Activated T-cell treated with anti-CD3 and anti-CD28 coated beads, Interleukin-2, amount 50 U/mL, for 72 hours (primary cell): ENCODE results near the gene ATG10. TPM values are rescaled to one million over a fixed set of nuclear protein-coding genes. Genes with fewer than 3 reads are reported as not detected.
A peak's percentile ranks its signal among the peaks of the same experiment; 100 is the strongest.

Experiments
- ATAC-seq, 2 donors: fragments of 150-1000 bp; cut with Tn5 transposase; replicated peaks in 1 of 2; 2 replicates each; pipeline ENCODE4 v1.10.0; 2021; ENCODE audit warnings: moderate library complexity in 2 of 2, mild to moderate bottlenecking in 1 of 2
- DNase-seq, 2 donors: peaks; one replicate each; pipeline ENCODE4 v3.0.0; 2021 to 2022; ENCODE audit warnings: mixed read lengths in 1 of 2
- H3K27ac Mint-ChIP-seq: one replicate; pipeline ENCODE4 v1.8.0; 2022; ENCODE audit warnings: mild to moderate bottlenecking, moderate library complexity, mixed read lengths
- H3K27me3 Mint-ChIP-seq: one replicate; pipeline ENCODE4 v1.8.0; 2022; ENCODE audit warnings: low read depth, mixed read lengths
- H3K36me3 Mint-ChIP-seq, 2 donors: one replicate each; pipeline ENCODE4 v1.8.0; 2022; ENCODE audit warnings: mixed read lengths in 2 of 2, mild to moderate bottlenecking in 1 of 2; ENCODE audit not compliant: insufficient read depth in 2 of 2
- H3K4me1 Mint-ChIP-seq: one replicate; pipeline ENCODE4 v1.8.0; 2022; ENCODE audit warnings: low read depth, mixed read lengths
- H3K4me3 Mint-ChIP-seq, 2 donors: one replicate each; pipeline ENCODE4 v1.8.0; 2022; ENCODE audit warnings: mild to moderate bottlenecking in 2 of 2, mixed read lengths in 2 of 2, moderate library complexity in 2 of 2
- H3K9me3 Mint-ChIP-seq, 2 donors: one replicate each; pipeline ENCODE4 v1.8.0; 2022; ENCODE audit warnings: mixed read lengths in 2 of 2
- total RNA-seq, 2 donors: library from RNA; stranded (reverse); gene quantifications; one replicate each; pipeline ENCODE4 v1.2.3, GENCODE V29; 2022

The ATG10 gene
- total RNA-seq, 2 donors from 2014 or later: 8.5 to 11.7 TPM

DNA sequence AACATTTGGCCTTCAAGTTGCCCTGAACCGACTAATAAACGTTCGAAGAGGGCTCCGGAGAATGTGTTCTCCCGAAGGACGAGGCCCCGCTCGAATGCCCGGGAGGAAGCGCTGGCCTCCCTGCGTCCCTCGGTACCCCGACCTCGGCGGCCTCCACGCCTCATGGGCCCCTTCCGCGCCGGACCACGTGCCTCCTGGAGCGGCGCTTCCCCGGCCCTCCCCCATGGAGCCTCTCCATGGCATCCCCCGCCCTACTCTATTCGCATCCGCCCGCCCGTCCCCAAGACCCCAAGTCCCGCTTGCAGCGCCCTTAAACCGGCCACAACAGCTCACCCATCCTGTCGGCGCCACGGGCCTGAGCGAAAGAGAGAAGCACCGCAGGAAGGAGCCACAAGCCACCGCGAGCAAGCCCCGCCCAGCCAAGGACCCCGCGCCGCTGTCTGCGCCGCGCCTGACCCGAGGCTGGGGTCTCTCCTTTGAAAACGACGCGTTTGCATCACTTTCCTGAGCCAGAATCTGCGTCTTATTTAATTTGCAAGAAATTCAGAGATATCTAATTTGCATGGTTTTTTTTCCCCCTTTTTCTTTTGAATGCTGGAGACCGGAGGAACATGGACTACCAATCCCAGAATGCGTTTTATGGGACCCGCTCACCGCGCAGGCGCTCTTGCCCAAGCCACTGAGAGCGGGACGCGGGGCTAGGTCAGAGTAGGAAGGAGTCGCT, 306.3 kb downstream of the ATG10 start, which contains the start of gene RPS23:
RPS23 (minus strand) TSS at position 368 of the 724 bp plus-strand sequence; CDS start at position 337, 31 bp downstream.
- Mint-ChIP-seq H3K4me1 (peaks cover 57% of the 10 kb centered on the region), H3K9me3 (no peaks in the 10 kb centered on the region), H3K4me3 (peak within 1 kb of the TSS; percentile 94 to 100), H3K27me3 (no peaks in the 10 kb centered on the region), H3K27ac (peak within 1 kb of the TSS; percentile 99), H3K36me3 (peaks cover 16 to 34% of the 10 kb centered on the region in 2 donors)
- ATAC-seq (peak; percentile 95 to 96), DNase-seq (peak; percentile 90)

DNA sequence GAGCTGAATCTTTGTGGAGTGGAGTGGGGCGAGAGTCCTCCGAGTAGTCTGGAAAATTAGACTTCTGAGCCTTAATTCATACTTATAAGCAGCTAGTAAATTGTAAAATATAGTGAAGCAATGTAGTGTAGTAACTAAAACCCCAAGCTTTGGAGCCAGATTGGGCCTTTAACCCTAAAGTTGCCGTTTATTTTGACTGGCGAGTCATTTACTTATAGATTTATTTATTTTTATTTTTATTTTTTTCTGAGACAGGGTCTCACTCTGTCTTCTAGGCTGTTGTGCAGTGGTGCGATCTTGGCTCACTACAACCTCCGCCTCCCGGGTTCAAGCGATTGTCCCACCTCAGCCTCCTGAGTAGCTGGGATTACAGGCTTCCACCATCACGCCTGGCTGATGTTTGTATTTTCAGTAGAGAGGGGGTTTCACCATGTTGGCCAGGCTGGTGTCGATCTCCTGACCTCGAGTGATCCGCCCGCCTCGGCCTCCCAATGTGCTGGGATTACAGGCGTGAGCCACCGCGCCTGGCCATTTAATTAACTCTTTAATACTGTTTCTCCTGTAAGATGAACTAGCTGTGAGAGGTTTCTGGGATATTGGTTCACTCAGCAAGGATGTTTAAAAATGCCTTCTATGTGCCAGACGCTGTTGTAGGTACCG, 307.0 kb downstream of the ATG10 start:
- no peaks in the 10 kb centered on the region for H3K27me3 Mint-ChIP-seq
- DNase-seq (no peak), ATAC-seq (no peak)
- H3K9me3 Mint-ChIP-seq: no peaks in the 10 kb centered on the region
- peaks cover 16 to 34% of the 10 kb centered on the region in 2 donors for H3K36me3 Mint-ChIP-seq
- peak overlapping the region; percentile 94 to 100 for H3K4me3 Mint-ChIP-seq
- peak overlapping the region; percentile 99 for H3K27ac Mint-ChIP-seq
- H3K4me1 Mint-ChIP-seq: peaks cover 53% of the 10 kb centered on the region

- no peak overlapping the region for H3K27ac Mint-ChIP-seq
- no peak for DNase-seq
- no peaks in the 10 kb centered on the region for H3K9me3 Mint-ChIP-seq
- H3K27me3 Mint-ChIP-seq: no peaks in the 10 kb centered on the region
- H3K4me3 Mint-ChIP-seq: no peak overlapping the region
- H3K4me1 Mint-ChIP-seq: peaks cover 27% of the 10 kb centered on the region
- ATAC-seq: no peak
- H3K36me3 Mint-ChIP-seq: peaks cover 0 to 3% of the 10 kb centered on the region in 2 donors
These were observed 312.1 kb downstream of the ATG10 start for GRCh38 chr5:82283893-82284292.

DNA sequence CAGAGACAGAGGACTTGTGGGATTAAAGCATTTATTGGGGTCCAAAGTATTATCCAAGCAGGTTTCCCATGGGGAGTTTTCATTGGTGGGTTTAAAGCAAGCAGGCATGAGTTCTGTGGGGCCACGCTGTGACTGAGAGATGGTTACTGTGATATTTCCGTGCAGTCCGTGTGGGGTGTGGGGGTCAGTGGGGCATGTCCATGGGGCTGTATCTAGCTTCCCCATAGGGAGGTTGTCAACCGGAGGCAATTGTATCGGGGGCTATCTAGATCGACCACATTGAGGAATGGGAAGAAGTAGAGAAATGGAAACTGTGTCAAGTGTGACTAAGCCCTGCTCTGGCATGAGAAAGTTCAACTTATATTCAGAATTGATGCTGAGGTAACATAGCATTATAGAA, 313.4 kb downstream of the ATG10 start:
- Mint-ChIP-seq H3K4me3 (no peak overlapping the region), H3K4me1 (peaks cover 14% of the 10 kb centered on the region), H3K27me3 (no peaks in the 10 kb centered on the region), H3K27ac (no peak overlapping the region), H3K9me3 (no peaks in the 10 kb centered on the region), H3K36me3 (peaks cover 0 to 3% of the 10 kb centered on the region in 2 donors)
- ATAC-seq (no peak), DNase-seq (no peak)

GRCh38 chr5:82287625-82288024, 315.8 kb downstream of the ATG10 start:
- peaks cover 0 to 1% of the 10 kb centered on the region in 2 donors for H3K36me3 Mint-ChIP-seq
- no peaks in the 10 kb centered on the region for H3K4me1 Mint-ChIP-seq
- H3K4me3 Mint-ChIP-seq: no peak overlapping the region
- no peaks in the 10 kb centered on the region for H3K27me3 Mint-ChIP-seq
- DNase-seq (no peak), ATAC-seq (no peak)
- no peaks in the 10 kb centered on the region for H3K9me3 Mint-ChIP-seq
- H3K27ac Mint-ChIP-seq: no peak overlapping the region

- no peaks in the 10 kb centered on the region for H3K27me3 Mint-ChIP-seq
- H3K4me3 Mint-ChIP-seq: no peak overlapping the region
- H3K9me3 Mint-ChIP-seq: no peaks in the 10 kb centered on the region
- ATAC-seq: no peak
- no peak overlapping the region for H3K27ac Mint-ChIP-seq
- no peaks in the 10 kb centered on the region for H3K4me1 Mint-ChIP-seq
- DNase-seq: no peak
- peaks cover 0 to 1% of the 10 kb centered on the region in 2 donors for H3K36me3 Mint-ChIP-seq
These were observed 318.2 kb downstream of the ATG10 start for GRCh38 chr5:82290005-82290404.

GRCh38 chr5:82290908-82291307, 319.1 kb downstream of the ATG10 start:
- DNase-seq: no peak
- no peak overlapping the region for H3K4me3 Mint-ChIP-seq
- no peak for ATAC-seq
- peaks cover 8% of the 10 kb centered on the region for H3K4me1 Mint-ChIP-seq
- H3K27ac Mint-ChIP-seq: no peak overlapping the region
- no peaks in the 10 kb centered on the region for H3K27me3 Mint-ChIP-seq
- no peaks in the 10 kb centered on the region for H3K9me3 Mint-ChIP-seq
- no peaks in the 10 kb centered on the region for H3K36me3 Mint-ChIP-seq

GRCh38 chr5:82291420-82291819, 319.6 kb downstream of the ATG10 start:
- no peak overlapping the region for H3K4me3 Mint-ChIP-seq
- DNase-seq (no peak), ATAC-seq (no peak)
- no peaks in the 10 kb centered on the region for H3K27me3 Mint-ChIP-seq
- H3K4me1 Mint-ChIP-seq: peaks cover 13% of the 10 kb centered on the region
- no peaks in the 10 kb centered on the region for H3K36me3 Mint-ChIP-seq
- H3K27ac Mint-ChIP-seq: no peak overlapping the region
- no peaks in the 10 kb centered on the region for H3K9me3 Mint-ChIP-seq

DNA sequence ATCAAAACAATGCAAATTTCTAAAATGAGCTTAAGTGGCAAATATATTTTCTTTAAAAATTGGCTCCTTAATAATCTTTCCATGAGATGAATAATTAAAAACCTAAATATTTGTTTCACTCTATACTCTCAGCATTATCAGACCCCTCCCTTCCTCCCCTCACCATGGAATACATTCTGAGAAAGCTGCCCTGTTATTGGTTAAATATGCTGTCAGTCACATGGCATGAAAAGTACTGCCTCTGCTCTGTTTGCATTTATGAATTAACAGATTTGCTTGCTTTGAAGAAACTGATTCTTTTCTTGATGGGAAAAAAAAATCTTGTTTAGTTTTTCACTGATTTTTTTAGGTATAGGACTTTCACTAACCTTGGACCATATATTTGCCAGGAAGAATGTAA, 323.3 kb downstream of the ATG10 start:
- Mint-ChIP-seq H3K4me1 (peaks cover 18% of the 10 kb centered on the region), H3K27ac (no peak overlapping the region), H3K4me3 (no peak overlapping the region), H3K9me3 (peaks cover 0 to 4% of the 10 kb centered on the region in 2 donors), H3K27me3 (no peaks in the 10 kb centered on the region), H3K36me3 (peaks cover 0 to 2% of the 10 kb centered on the region in 2 donors)
- ATAC-seq: no peak
- no peak for DNase-seq

GRCh38 chr5:82295959-82296531, 324.2 kb downstream of the ATG10 start:
- no peak overlapping the region for H3K27ac Mint-ChIP-seq
- H3K4me3 Mint-ChIP-seq: no peak overlapping the region
- peaks cover 0 to 2% of the 10 kb centered on the region in 2 donors for H3K36me3 Mint-ChIP-seq
- DNase-seq (no peak), ATAC-seq (peak; percentile 39 to 66)
- H3K27me3 Mint-ChIP-seq: no peaks in the 10 kb centered on the region
- peaks cover 18% of the 10 kb centered on the region for H3K4me1 Mint-ChIP-seq
- H3K9me3 Mint-ChIP-seq: peaks cover 0 to 4% of the 10 kb centered on the region in 2 donors

GRCh38 chr5:82296929-82297328, 325.1 kb downstream of the ATG10 start:
- peaks cover 0 to 2% of the 10 kb centered on the region in 2 donors for H3K36me3 Mint-ChIP-seq

GRCh38 chr5:82297711-82298110, 325.9 kb downstream of the ATG10 start:
- Mint-ChIP-seq H3K27me3 (no peaks in the 10 kb centered on the region), H3K36me3 (peaks cover 0 to 2% of the 10 kb centered on the region in 2 donors), H3K4me1 (peaks cover 18% of the 10 kb centered on the region), H3K27ac (no peak overlapping the region), H3K4me3 (no peak overlapping the region), H3K9me3 (peaks cover 0 to 4% of the 10 kb centered on the region in 2 donors)
- ATAC-seq: no peak
- DNase-seq: no peak

More at GRCh38 chr5:82296929-82297328, 325.1 kb downstream of the ATG10 start:
- DNase-seq (no peak), ATAC-seq (no peak)
- no peaks in the 10 kb centered on the region for H3K27me3 Mint-ChIP-seq
- H3K9me3 Mint-ChIP-seq: peaks cover 0 to 4% of the 10 kb centered on the region in 2 donors
- H3K4me1 Mint-ChIP-seq: peaks cover 18% of the 10 kb centered on the region
- H3K4me3 Mint-ChIP-seq: no peak overlapping the region
- H3K27ac Mint-ChIP-seq: no peak overlapping the region

GRCh38 chr5:82298668-82299067, 326.8 kb downstream of the ATG10 start:
- Mint-ChIP-seq H3K36me3 (peaks cover 0 to 2% of the 10 kb centered on the region in 2 donors), H3K9me3 (peaks cover 0 to 4% of the 10 kb centered on the region in 2 donors)
- ATAC-seq: no peak

More at GRCh38 chr5:82298668-82299067, 326.8 kb downstream of the ATG10 start:
- H3K4me3 Mint-ChIP-seq: no peak overlapping the region
- no peak overlapping the region for H3K27ac Mint-ChIP-seq
- DNase-seq: no peak
- H3K4me1 Mint-ChIP-seq: peaks cover 18% of the 10 kb centered on the region
- no peaks in the 10 kb centered on the region for H3K27me3 Mint-ChIP-seq
